ENCODE results near the gene ZAP70.

- TF ChIP-seq CTCF (conservative IDR thresholded peaks at IDR 0.05) (no peak), EZH2 (IDR thresholded peaks at IDR 0.05; ENCODE audit: low read depth) (no peak)
Observed at GRCh38 chr2:97726261-97727064, 13.1 kb downstream of the ZAP70 start.
